ENCODE data around the gene PRKG1.
"Not testable (repeated sequence)": the region's sequence is repeated elsewhere in the genome, so short reads cannot be mapped to it uniquely, and the experiment has no call there.

Gene PRKG1

GRCh38 chr10:51270936-51271530 is 196.7 kb downstream of the PRKG1 start:
- no peak for DNase-seq (ENCODE audit: low spot score)

GRCh38 chr10:51272099-51272498 is 197.8 kb downstream of the PRKG1 start:
- DNase-seq (ENCODE audit: low spot score): not testable (repeated sequence)

GRCh38 chr10:51272555-51272954 is 198.3 kb downstream of the PRKG1 start:
- no peak for DNase-seq (ENCODE audit: low spot score)

GRCh38 chr10:51273574-51273973 is 199.3 kb downstream of the PRKG1 start:
- no peak for DNase-seq (ENCODE audit: low spot score)

- not testable (repeated sequence) for DNase-seq (ENCODE audit: low spot score)
These were observed 201.8 kb downstream of the PRKG1 start for GRCh38 chr10:51276097-51276496.

- not testable (repeated sequence) for DNase-seq (ENCODE audit: low spot score)
These were observed 207.1 kb downstream of the PRKG1 start for GRCh38 chr10:51281387-51281786.

GRCh38 chr10:51285601-51286000 is 211.3 kb downstream of the PRKG1 start:
- no peak for DNase-seq (ENCODE audit: low spot score)

- no peak for DNase-seq (ENCODE audit: low spot score)
These were observed 214.2 kb downstream of the PRKG1 start for GRCh38 chr10:51288511-51288910.

- DNase-seq (ENCODE audit: low spot score): no peak
These were observed 215.2 kb downstream of the PRKG1 start for GRCh38 chr10:51289519-51289918.

- no peak for DNase-seq (ENCODE audit: low spot score)
These were observed 217.7 kb downstream of the PRKG1 start for GRCh38 chr10:51291961-51292360.

GRCh38 chr10:51297438-51297837 is 223.2 kb downstream of the PRKG1 start:
- no peak for DNase-seq (ENCODE audit: low spot score)

- no peak for DNase-seq (ENCODE audit: low spot score)
These were observed 226.5 kb downstream of the PRKG1 start for GRCh38 chr10:51300617-51301304.

GRCh38 chr10:51301644-51302043 is 227.4 kb downstream of the PRKG1 start:
- DNase-seq (ENCODE audit: low spot score): peak; percentile 17

GRCh38 chr10:51302316-51302715 is 228.0 kb downstream of the PRKG1 start:
- no peak for DNase-seq (ENCODE audit: low spot score)

GRCh38 chr10:51308116-51308515 is 233.8 kb downstream of the PRKG1 start:
- DNase-seq (ENCODE audit: low spot score): no peak

GRCh38 chr10:51311228-51311627 is 236.9 kb downstream of the PRKG1 start:
- DNase-seq (ENCODE audit: low spot score): no peak

GRCh38 chr10:51312817-51313216 is 238.5 kb downstream of the PRKG1 start:
- no peak for DNase-seq (ENCODE audit: low spot score)

- no peak for DNase-seq (ENCODE audit: low spot score)
These were observed 239.0 kb downstream of the PRKG1 start for GRCh38 chr10:51313251-51313650.

GRCh38 chr10:51313773-51314478 is 239.6 kb downstream of the PRKG1 start:
- DNase-seq (ENCODE audit: low spot score): no peak

GRCh38 chr10:51314481-51314880 is 240.2 kb downstream of the PRKG1 start:
- DNase-seq (ENCODE audit: low spot score): no peak

- DNase-seq (ENCODE audit: low spot score): no peak
These were observed 244.3 kb downstream of the PRKG1 start for GRCh38 chr10:51318399-51319172.

- DNase-seq (ENCODE audit: low spot score): no peak
These were observed 244.8 kb downstream of the PRKG1 start for GRCh38 chr10:51319173-51319435.

GRCh38 chr10:51321300-51321699 is 247.0 kb downstream of the PRKG1 start:
- DNase-seq (ENCODE audit: low spot score): no peak

Data from D341Med (cell line).